Neutrophil (primary cell): Measurements from ENCODE around the gene TBC1D10A.

ENCODE experiments used
- H3K27ac ChIP-seq: fragments of 200-600 bp; sonication (generic); 2 replicates; pipeline ENCODE4 v1.5.1; 2016; ENCODE audit warnings: mild to moderate bottlenecking, moderate library complexity
- H3K27me3 ChIP-seq: fragments of 200-600 bp; sonication (generic); 2 replicates; pipeline ENCODE4 v1.6.0; 2016; ENCODE audit warnings: mild to moderate bottlenecking
- H3K36me3 ChIP-seq: fragments of 200-600 bp; sonication (generic); 2 replicates; pipeline ENCODE4 v1.5.1; 2017
- H3K4me1 ChIP-seq, 2 experiments: fragments of 200-600 bp in 1 of 2; sonication (generic) in 1 of 2; 1 replicate in 1 of 2; 2 replicates in 1 of 2; pipeline versions ENCODE4 v1.5.1 to v1.6.1; 2013 to 2016; ENCODE audit warnings: low read depth in 1 of 2, low read length in 1 of 2, mild to moderate bottlenecking in 1 of 2, moderate library complexity in 1 of 2; ENCODE audit not compliant: control insufficient read depth in 1 of 2, insufficient read depth in 1 of 2
- H3K4me3 ChIP-seq, 2 experiments: fragments of 200-600 bp in 1 of 2; sonication (generic) in 1 of 2; 1 replicate in 1 of 2; 2 replicates in 1 of 2; pipeline ENCODE4 v1.5.1; 2013 to 2016; ENCODE audit warnings: low read depth in 1 of 2, low read length in 1 of 2, mild to moderate bottlenecking in 1 of 2, moderate library complexity in 1 of 2
- H3K9me3 ChIP-seq: fragments of 200-600 bp; sonication (generic); 2 replicates; pipeline ENCODE4 v1.5.1; 2016
- TF ChIP-seq, protein P1 (sequence below): fragments of 200-600 bp; sonication (generic); IDR thresholded peaks from 2 replicates; pipeline ENCODE4 v1.5.1; 2016; ENCODE audit warnings: antibody characterized with exemption

Gene TBC1D10A

DNA sequence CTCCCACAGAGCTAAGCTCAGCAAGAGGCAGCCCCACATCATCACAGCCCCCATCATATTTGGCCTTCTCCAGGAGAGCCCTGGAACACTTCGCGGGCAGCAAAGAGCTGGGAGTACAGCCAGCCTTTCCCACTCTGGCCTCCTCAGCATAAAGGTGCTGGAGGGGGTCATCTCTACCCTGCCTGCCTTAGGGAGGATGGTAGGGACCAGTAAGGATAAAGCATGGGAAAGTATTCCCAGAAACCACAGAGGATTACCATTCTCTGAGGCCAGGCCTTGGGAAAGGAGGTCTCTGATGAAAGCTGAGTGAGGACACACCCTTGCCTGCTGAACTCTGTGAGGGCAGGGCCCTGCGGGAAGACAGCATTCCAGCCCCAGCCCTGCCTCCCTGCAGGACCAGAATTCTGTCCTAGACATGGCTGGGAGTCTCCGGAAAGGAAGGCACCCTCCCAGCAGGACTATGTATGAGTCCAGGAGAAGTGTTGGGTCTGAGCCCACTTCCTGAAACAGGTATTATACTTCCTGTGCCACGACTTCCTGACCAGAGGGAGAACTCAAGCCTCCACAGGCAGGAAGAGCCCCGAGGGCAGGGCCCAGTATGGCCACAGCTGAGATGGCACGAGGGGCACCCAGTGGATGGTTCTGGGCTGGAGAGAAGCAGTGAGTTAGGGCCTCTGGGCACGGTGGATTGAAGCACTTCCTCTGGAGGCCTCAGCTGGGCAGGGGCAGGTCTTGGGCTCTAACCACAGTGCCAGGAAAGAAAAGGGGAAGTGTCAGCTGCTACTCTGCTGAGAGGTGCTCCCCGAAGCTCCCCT lies 24.5 kb downstream of the TBC1D10A start:
- Histone ChIP-seq H3K27ac (peak overlapping the region; percentile 89), H3K4me1 (peaks cover 68 to 69% of the 10 kb centered on the region in 2 experiments), H3K27me3 (no peaks in the 10 kb centered on the region), H3K9me3 (no peaks in the 10 kb centered on the region), H3K4me3 (peak overlapping the region; percentile 37 to 41), H3K36me3 (peaks cover 23% of the 10 kb centered on the region)
- TF ChIP-seq, protein P1, sequence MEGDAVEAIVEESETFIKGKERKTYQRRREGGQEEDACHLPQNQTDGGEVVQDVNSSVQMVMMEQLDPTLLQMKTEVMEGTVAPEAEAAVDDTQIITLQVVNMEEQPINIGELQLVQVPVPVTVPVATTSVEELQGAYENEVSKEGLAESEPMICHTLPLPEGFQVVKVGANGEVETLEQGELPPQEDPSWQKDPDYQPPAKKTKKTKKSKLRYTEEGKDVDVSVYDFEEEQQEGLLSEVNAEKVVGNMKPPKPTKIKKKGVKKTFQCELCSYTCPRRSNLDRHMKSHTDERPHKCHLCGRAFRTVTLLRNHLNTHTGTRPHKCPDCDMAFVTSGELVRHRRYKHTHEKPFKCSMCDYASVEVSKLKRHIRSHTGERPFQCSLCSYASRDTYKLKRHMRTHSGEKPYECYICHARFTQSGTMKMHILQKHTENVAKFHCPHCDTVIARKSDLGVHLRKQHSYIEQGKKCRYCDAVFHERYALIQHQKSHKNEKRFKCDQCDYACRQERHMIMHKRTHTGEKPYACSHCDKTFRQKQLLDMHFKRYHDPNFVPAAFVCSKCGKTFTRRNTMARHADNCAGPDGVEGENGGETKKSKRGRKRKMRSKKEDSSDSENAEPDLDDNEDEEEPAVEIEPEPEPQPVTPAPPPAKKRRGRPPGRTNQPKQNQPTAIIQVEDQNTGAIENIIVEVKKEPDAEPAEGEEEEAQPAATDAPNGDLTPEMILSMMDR = peak; percentile 35

DNA sequence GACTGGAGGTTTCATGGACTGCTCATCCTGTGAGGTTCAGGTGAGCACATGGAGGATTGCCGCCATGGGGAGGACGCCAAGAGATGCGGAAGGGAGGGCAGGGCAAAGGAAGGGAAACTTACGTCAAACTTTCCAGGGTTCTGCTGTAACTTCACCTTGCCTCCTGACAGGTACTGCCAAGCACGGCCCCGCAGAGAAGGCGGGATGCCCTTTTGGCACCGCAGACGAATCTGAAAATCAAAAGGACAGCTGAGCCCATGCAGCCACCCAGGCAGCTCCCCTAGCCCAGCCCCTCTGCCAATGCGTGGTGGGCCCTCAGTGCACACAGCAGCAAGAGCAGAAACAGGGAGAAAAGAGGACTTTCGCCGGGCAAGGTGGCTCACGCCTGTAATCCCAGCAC lies 27.4 kb downstream of the TBC1D10A start:
- Histone ChIP-seq H3K4me3 (no peak overlapping the region), H3K4me1 (peaks cover 40% of the 10 kb centered on the region in 2 experiments), H3K27ac (no peak overlapping the region), H3K27me3 (no peaks in the 10 kb centered on the region), H3K36me3 (peaks cover 51% of the 10 kb centered on the region), H3K9me3 (no peaks in the 10 kb centered on the region)
- TF ChIP-seq, protein P1 = no peak

DNA sequence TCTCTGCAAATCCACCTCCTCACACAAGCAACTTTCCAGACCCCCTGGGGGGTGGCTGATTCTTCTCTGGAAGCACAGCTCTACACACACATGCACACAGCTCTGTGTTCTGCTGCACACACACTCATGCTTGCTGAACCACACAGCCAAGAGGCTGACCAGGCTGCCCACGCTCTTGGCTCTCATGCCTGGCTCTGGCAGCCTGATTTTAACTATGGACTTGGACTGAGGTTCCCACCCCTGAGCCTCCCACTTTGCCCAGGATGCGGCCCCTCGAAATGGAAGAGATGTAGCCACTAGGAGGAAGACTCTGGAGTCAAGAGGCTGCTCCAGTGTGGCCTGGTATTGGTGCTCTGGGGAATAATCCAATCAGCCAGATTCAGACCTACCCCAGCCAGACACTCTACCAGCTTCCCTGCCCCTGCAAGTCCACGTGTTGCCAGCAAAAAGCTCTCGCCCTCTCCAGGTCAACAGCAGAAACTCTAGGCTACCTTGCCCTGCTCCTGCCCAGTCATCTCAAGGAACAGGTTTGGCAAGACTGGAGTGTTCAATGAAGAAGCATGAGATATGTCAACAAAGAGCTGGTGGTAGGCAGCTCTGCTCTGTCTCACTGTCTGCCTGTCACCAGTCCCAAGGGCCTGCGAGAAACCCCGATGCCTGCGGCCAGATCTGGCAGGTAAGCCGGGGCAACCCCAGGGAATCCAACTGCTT lies 28.6 kb downstream of the TBC1D10A start:
- peaks cover 28% of the 10 kb centered on the region in 2 experiments for H3K4me1 ChIP-seq

DNA sequence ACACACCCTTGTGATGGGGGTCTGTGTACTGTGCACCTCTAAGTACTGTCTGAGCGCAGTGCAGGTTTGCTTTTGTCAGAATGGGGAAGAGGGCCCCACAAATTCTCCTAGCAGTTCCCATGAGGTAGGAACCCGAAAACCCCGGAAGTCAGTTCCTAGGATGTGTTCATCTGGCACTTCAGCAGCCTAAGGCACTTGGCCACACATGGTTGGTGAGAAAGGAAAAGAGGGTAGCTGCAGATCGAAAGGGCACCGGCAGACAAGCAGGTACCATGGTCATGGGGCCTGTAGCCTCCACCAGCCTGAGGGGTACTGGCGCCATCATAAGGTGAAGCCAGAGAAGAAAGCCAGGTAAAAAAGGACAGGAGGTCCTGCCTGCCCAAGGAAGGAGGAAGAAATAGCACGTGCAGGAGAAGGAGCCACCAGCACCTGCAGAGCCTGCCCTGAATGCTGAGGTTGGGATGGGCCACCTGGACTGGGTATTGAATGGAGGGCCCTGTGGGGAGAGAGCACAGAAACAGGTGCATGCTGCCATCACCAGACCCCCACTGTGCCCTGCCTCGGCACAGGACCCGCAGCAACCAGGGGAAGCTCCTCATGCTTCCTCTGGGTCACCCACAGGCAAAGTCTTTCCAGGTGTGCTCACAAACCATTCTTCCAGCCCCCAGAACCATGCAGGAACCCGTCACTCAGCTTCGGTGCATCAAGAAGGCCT lies 29.3 kb downstream of the TBC1D10A start:
- Histone ChIP-seq H3K27me3 (no peaks in the 10 kb centered on the region), H3K9me3 (no peaks in the 10 kb centered on the region), H3K4me3 (no peak overlapping the region), H3K27ac (no peak overlapping the region), H3K36me3 (peaks cover 70% of the 10 kb centered on the region), H3K4me1 (peaks cover 21% of the 10 kb centered on the region in 2 experiments)
- TF ChIP-seq, protein P1 = no peak

More for the DNA sequence above, 28.6 kb downstream of the TBC1D10A start:
- Histone ChIP-seq H3K9me3 (no peaks in the 10 kb centered on the region), H3K27me3 (no peaks in the 10 kb centered on the region), H3K36me3 (peaks cover 63% of the 10 kb centered on the region), H3K4me3 (no peak overlapping the region), H3K27ac (no peak overlapping the region)
- TF ChIP-seq, protein P1 = no peak

DNA sequence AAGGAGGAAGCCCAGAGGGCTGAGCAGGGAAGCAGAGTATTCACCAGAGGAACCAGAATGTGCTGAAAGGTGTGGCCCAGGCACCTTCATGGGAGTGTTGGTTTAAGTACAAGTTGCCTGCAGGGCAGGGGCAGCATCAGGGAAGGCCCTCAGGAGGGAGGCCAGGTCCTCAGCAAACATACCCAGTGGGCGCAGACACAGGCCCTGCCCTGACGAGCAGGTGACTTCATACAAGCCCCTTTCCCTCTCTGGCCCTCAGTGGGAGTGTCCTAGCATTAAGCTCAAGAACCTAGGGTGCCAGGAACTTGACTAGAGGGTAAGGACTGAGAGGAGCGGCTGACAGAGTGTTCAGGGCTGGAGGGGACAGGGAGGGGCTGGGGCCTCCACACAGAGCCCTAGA lies 29.9 kb downstream of the TBC1D10A start:
- H3K4me1 ChIP-seq = peaks cover 15% of the 10 kb centered on the region in 2 experiments
- no peak overlapping the region for H3K4me3 ChIP-seq
- no peak overlapping the region for H3K27ac ChIP-seq
- no peaks in the 10 kb centered on the region for H3K9me3 ChIP-seq
- H3K27me3 ChIP-seq = no peaks in the 10 kb centered on the region
- H3K36me3 ChIP-seq = peaks cover 76% of the 10 kb centered on the region
- TF ChIP-seq, protein P1 = no peak
